Measurements from ENCODE around the gene CPLX4. TPM values are rescaled to one million over a fixed set of nuclear protein-coding genes. Genes with fewer than 3 reads are reported as not detected.

The CPLX4 gene
- total RNA-seq, 2 experiments from 2014 or later: not detected

GRCh38 chr18:59305295-59305694, 13.2 kb downstream of the CPLX4 start:
- Mint-ChIP-seq H3K9me3 (no peaks in the 10 kb centered on the region), H3K4me1 (ENCODE audit: low read depth) (no peaks in the 10 kb centered on the region), H3K27me3 (peaks cover 57% of the 10 kb centered on the region), H3K36me3 (ENCODE audit: low read depth) (no peaks in the 10 kb centered on the region), H3K4me3 (no peak overlapping the region), H3K27ac (no peak overlapping the region)
- ChIA-PET POLR2A (no interaction called here), CTCF (interaction anchor here (7.6 kb wide), 1 partner anchor 96 kb away, joined by 67 read pairs; no protein-coding TSS in a partner anchor)
- no peak overlapping the region for H3K4me3 ChIP-seq (ENCODE audit: low read length)
- H3K4me1 ChIP-seq (ENCODE audit: insufficient read depth, low read length): peaks cover 8% of the 10 kb centered on the region
- intact Hi-C loops (cut with DNase I, micrococcal nuclease): no loop called here
- DNase-seq (no peak), ATAC-seq (ENCODE audit: poor library complexity) (no peak)
- H3K27me3 ChIP-seq (ENCODE audit: control insufficient read depth in 1 of 2, insufficient read depth in 2 of 2, low read length in 2 of 2): peaks cover 16 to 32% of the 10 kb centered on the region in 2 experiments
- no peak overlapping the region for H3K27ac ChIP-seq (ENCODE audit: low read depth in 1 of 2, low read length in 2 of 2)
- no peaks in the 10 kb centered on the region for H3K36me3 ChIP-seq (ENCODE audit: insufficient read depth, low read length)
- H3K9me3 ChIP-seq (ENCODE audit: control insufficient read depth in 1 of 2, insufficient read depth in 1 of 2, low read length in 2 of 2): peaks cover 0 to 4% of the 10 kb centered on the region in 2 experiments
- TF ChIP-seq CTCF (IDR thresholded peaks at IDR 0.05): no peak

GRCh38 chr18:59303656-59304195, 14.7 kb downstream of the CPLX4 start:
- Histone ChIP-seq H3K36me3 (ENCODE audit: insufficient read depth, low read length) (no peaks in the 10 kb centered on the region), H3K9me3 (ENCODE audit: control insufficient read depth in 1 of 2, insufficient read depth in 1 of 2, low read length in 2 of 2) (peaks cover 0 to 4% of the 10 kb centered on the region in 2 experiments), H3K4me3 (ENCODE audit: low read length) (no peak overlapping the region), H3K4me1 (ENCODE audit: insufficient read depth, low read length) (peaks cover 6% of the 10 kb centered on the region), H3K27ac (ENCODE audit: low read depth in 1 of 2, low read length in 2 of 2) (no peak overlapping the region), H3K27me3 (ENCODE audit: control insufficient read depth in 1 of 2, insufficient read depth in 2 of 2, low read length in 2 of 2) (peaks cover 7 to 21% of the 10 kb centered on the region in 2 experiments)
- intact Hi-C loops (cut with DNase I, micrococcal nuclease): no loop called here
- Mint-ChIP-seq H3K9me3 (no peaks in the 10 kb centered on the region), H3K4me1 (ENCODE audit: low read depth) (no peaks in the 10 kb centered on the region), H3K27me3 (peaks cover 44% of the 10 kb centered on the region), H3K4me3 (no peak overlapping the region), H3K27ac (no peak overlapping the region), H3K36me3 (ENCODE audit: low read depth) (no peaks in the 10 kb centered on the region)
- TF ChIP-seq CTCF (IDR thresholded peaks at IDR 0.05): no peak
- DNase-seq (no peak), ATAC-seq (ENCODE audit: poor library complexity) (no peak)
- ChIA-PET POLR2A (no interaction called here), CTCF (interaction anchor here (1.6 kb wide), 1 partner anchor 99 kb away, joined by 7 read pairs; no protein-coding TSS in a partner anchor)

GRCh38 chr18:59303006-59303405, 15.4 kb downstream of the CPLX4 start:
- peaks cover 41% of the 10 kb centered on the region for H3K27me3 Mint-ChIP-seq
- H3K9me3 Mint-ChIP-seq: no peaks in the 10 kb centered on the region
- H3K27me3 ChIP-seq (ENCODE audit: control insufficient read depth in 1 of 2, insufficient read depth in 2 of 2, low read length in 2 of 2): peaks cover 7 to 14% of the 10 kb centered on the region in 2 experiments
- CTCF ChIA-PET: interaction anchor here (1.6 kb wide), 1 partner anchor 100 kb away, joined by 7 read pairs; no protein-coding TSS in a partner anchor
- no peak overlapping the region for H3K27ac Mint-ChIP-seq
- no peak overlapping the region for H3K27ac ChIP-seq (ENCODE audit: low read depth in 1 of 2, low read length in 2 of 2)
- H3K4me1 Mint-ChIP-seq (ENCODE audit: low read depth): no peaks in the 10 kb centered on the region
- no peak overlapping the region for H3K4me3 Mint-ChIP-seq
- intact Hi-C loops (cut with DNase I, micrococcal nuclease): no loop called here
- peaks cover 0 to 4% of the 10 kb centered on the region in 2 experiments for H3K9me3 ChIP-seq (ENCODE audit: control insufficient read depth in 1 of 2, insufficient read depth in 1 of 2, low read length in 2 of 2)
- no peak for TF ChIP-seq CTCF (IDR thresholded peaks at IDR 0.05)
- DNase-seq (no peak), ATAC-seq (ENCODE audit: poor library complexity) (no peak)
- POLR2A ChIA-PET: no interaction called here
- H3K4me1 ChIP-seq (ENCODE audit: insufficient read depth, low read length): peaks cover under 1% of the 10 kb centered on the region
- H3K36me3 ChIP-seq (ENCODE audit: insufficient read depth, low read length): no peaks in the 10 kb centered on the region
- no peak overlapping the region for H3K4me3 ChIP-seq (ENCODE audit: low read length)
- no peaks in the 10 kb centered on the region for H3K36me3 Mint-ChIP-seq (ENCODE audit: low read depth)
